GM13977 (cell line): ENCODE measurements around the gene KIF26B.
"Not testable (repeated sequence)": the region's sequence is repeated elsewhere in the genome, so short reads cannot be mapped to it uniquely, and the experiment has no call there.

Experiments
- DNase-seq: peaks from one replicate; pipeline ENCODE4 v3.0.0; 2012; ENCODE audit warnings: low spot score
- in situ Hi-C: fragments of 300-500 bp; cut with MboI; formaldehyde crosslinking; loops from one replicate; pipeline ENCODE4 v1.12.0; 2022; ENCODE audit warnings: low sequenced_read_pairs, low pct_unique_long_range_greater_than_20kb, mixed read lengths, inconsistent platforms; ENCODE audit not compliant: unreplicated experiment
- TF ChIP-seq, protein P1 (sequence below): IDR thresholded peaks from 2 replicates; pipeline ENCODE4 v1.5.1; 2012; ENCODE audit warnings: mild to moderate bottlenecking, control low read depth; ENCODE audit not compliant: insufficient read depth; ENCODE audit errors: extremely low read depth, missing control alignments

KIF26B gene

GRCh38 chr1:245730801-245731200, 576.0 kb downstream of the KIF26B start:
- TF ChIP-seq, protein P1, sequence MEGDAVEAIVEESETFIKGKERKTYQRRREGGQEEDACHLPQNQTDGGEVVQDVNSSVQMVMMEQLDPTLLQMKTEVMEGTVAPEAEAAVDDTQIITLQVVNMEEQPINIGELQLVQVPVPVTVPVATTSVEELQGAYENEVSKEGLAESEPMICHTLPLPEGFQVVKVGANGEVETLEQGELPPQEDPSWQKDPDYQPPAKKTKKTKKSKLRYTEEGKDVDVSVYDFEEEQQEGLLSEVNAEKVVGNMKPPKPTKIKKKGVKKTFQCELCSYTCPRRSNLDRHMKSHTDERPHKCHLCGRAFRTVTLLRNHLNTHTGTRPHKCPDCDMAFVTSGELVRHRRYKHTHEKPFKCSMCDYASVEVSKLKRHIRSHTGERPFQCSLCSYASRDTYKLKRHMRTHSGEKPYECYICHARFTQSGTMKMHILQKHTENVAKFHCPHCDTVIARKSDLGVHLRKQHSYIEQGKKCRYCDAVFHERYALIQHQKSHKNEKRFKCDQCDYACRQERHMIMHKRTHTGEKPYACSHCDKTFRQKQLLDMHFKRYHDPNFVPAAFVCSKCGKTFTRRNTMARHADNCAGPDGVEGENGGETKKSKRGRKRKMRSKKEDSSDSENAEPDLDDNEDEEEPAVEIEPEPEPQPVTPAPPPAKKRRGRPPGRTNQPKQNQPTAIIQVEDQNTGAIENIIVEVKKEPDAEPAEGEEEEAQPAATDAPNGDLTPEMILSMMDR = no peak
- no peak for DNase-seq
- in situ Hi-C loops = no loop called here

- DNase-seq, in situ Hi-C loops: not testable (repeated sequence)
Measured at GRCh38 chr1:245740336-245740735, 585.6 kb downstream of the KIF26B start.

DNA sequence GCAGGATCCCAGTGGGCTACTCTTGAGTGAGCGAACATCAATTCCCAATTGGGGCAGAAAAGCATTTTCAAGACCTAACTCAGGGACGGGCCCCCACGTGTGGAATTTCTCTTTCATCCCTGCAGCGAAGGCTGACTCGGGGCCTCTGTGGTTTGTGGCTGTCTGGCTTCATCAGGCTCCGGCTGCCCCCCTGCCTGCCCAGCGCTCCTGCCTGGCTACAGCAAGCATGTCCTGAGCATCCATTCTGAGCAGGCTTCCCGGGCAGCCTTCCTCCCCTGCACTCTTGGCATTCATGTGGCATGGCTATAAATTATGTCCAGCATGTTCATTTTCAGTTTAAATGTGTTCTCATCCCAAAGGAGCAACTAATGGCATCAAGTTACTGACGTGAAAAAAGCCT, 588.1 kb downstream of the KIF26B start:
- in situ Hi-C loops = no loop called here
- DNase-seq = no peak
- TF ChIP-seq, protein P1 = no peak

- TF ChIP-seq, protein P1 = no peak
- no peak for DNase-seq
- in situ Hi-C loops = no loop called here
Measured at GRCh38 chr1:245748240-245748639, 593.5 kb downstream of the KIF26B start.

DNA sequence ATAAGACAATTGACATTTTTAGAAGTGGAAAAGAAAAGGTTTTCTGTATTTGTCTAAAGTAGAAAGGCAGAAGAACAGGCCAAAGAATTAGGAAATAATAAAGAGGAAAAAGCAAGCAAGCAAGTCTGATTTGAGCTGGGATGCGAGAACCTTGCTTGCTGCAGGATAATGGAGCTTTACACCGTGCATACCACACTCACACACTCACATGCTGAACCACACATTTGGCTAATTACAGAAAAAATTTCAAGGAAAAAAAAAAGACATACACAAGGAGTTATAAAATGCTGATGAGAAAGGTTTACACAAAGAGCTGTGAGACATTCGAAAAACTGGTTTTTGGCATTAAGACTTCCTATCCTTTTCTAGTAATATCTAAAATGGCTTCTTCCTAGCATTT, 593.9 kb downstream of the KIF26B start:
- DNase-seq = no peak
- in situ Hi-C loops = no loop called here

GRCh38 chr1:245749053-245749452, 594.3 kb downstream of the KIF26B start:
- in situ Hi-C loops = no loop called here
- DNase-seq = no peak

More for the DNA sequence above, 593.9 kb downstream of the KIF26B start:
- TF ChIP-seq, protein P1 = no peak

DNA sequence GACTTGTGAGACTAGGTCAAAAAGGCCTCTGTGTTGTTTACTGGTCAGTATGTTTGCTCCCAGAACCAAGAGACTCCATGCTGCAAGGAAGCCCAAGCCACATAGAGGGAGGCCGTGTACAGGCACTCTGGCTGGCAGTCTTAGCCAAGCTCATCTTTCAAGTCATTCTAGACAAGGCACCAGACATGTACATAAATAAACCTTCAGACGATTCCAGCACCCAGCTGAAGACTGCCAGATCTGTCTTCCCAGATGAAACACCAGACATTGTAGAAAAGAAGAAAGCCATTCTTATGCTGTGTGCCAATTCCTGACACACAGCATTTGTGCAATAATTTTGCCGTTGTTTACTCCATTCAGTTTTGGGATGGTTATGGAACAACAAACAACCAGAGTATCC, 595.5 kb downstream of the KIF26B start:
- TF ChIP-seq, protein P1 = no peak
- no peak for DNase-seq
- in situ Hi-C loops = no loop called here

More at GRCh38 chr1:245749053-245749452, 594.3 kb downstream of the KIF26B start:
- TF ChIP-seq, protein P1 = no peak
